GM12892 (cell line): Measurements from ENCODE around the gene SOX9.

ENCODE experiments used
- POLR2A ChIP-seq: IDR thresholded peaks from 2 replicates; pipeline ENCODE4 v1.6.1; 2011; ENCODE audit warnings: low read depth, low read length, control low read depth
- POLR2AphosphoS5 ChIP-seq: IDR thresholded peaks from 2 replicates; pipeline ENCODE4 v1.6.1; 2011; ENCODE audit warnings: low read depth, low read length, control low read depth
- TAF1 ChIP-seq: IDR thresholded peaks from 2 replicates; pipeline ENCODE4 v1.6.1; 2011; ENCODE audit warnings: low read depth, mild to moderate bottlenecking, control low read depth, low read length, borderline replicate concordance

DNA sequence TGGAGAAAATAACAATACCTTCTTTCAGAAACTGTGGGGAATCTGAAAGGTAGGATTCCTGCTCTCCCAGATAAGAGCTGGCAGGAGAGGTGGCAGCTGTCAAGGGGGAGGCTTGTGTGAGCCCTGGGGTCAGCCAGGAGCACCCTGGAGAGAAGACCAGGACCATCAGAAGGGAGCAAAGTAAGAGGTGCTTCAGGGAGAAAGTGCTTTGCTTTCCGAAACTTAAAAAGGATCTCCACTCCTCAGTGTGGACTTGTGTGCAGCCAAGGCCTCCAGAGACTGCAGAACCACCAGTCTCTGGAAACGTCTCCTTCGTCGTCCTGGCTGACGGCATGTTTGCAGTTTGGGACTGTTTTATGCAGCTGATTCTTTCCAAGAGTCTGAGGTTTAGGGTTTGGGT, 13.7 kb upstream of the SOX9 start:
- TF ChIP-seq POLR2AphosphoS5 (no peak), POLR2A (no peak), TAF1 (no peak)
